Stimulated activated effector memory CD8-positive, alpha-beta T cell treated with anti-CD3 and anti-CD28 coated beads, Interleukin-12 subunit alpha, Interleukin-12 subunit beta, amount 100 ng/mL, for 72 hours (primary cell): ENCODE measurements around the gene VRK3.
"Not testable (repeated sequence)": the region's sequence is repeated elsewhere in the genome, so short reads cannot be mapped to it uniquely, and the experiment has no call there.

Source experiments
- ATAC-seq: fragments of 150-1000 bp; cut with Tn5 transposase; 2 replicates; pipeline ENCODE4 v1.10.0; 2021
- DNase-seq, 2 donors: peaks; one replicate each; pipeline ENCODE4 v3.0.0; 2021 to 2022; ENCODE audit warnings: low spot score in 2 of 2
- H3K27ac Mint-ChIP-seq: one replicate; pipeline ENCODE4 v1.8.0; 2022; ENCODE audit warnings: mild to moderate bottlenecking, mixed read lengths
- H3K36me3 Mint-ChIP-seq: one replicate; pipeline ENCODE4 v1.8.0; 2022; ENCODE audit warnings: mild to moderate bottlenecking, mixed read lengths
- H3K4me1 Mint-ChIP-seq: one replicate; pipeline ENCODE4 v1.8.0; 2022; ENCODE audit warnings: mixed read lengths
- H3K4me3 Mint-ChIP-seq: one replicate; pipeline ENCODE4 v1.8.0; 2022; ENCODE audit warnings: mild to moderate bottlenecking, mixed read lengths
- H3K9me3 Mint-ChIP-seq: one replicate; pipeline ENCODE4 v1.8.0; 2022; ENCODE audit warnings: mixed read lengths

VRK3 gene

GRCh38 chr19:49944567-49944966 lies 80.6 kb downstream of the VRK3 start:
- not testable (repeated sequence) for DNase-seq

DNA sequence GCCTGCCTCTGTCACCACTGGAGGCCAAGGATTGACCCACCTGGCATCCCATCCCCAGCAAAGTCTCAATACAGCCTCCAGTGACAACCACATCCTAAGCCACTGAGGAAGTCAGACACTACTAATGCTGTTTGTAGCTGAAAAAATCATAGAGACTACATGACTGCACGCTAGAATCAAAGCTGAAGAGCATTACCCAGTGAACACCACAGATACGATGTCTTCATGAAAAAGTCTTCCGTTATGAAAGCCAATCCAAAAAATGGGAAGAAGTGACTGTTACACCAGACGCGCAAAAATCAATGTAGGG lies 84.7 kb downstream of the VRK3 start:
- Mint-ChIP-seq H3K9me3 (no peaks in the 10 kb centered on the region), H3K27ac (no peak overlapping the region), H3K36me3 (no peaks in the 10 kb centered on the region), H3K4me1 (peaks cover 28% of the 10 kb centered on the region), H3K4me3 (no peak overlapping the region)
- ATAC-seq (no peak), DNase-seq (no peak)

More at GRCh38 chr19:49944567-49944966, 80.6 kb downstream of the VRK3 start:
- H3K4me3 Mint-ChIP-seq, H3K27ac Mint-ChIP-seq, H3K9me3 Mint-ChIP-seq, H3K36me3 Mint-ChIP-seq: not testable (repeated sequence)
- ATAC-seq, result peak; percentile 86
- peaks cover 22% of the 10 kb centered on the region for H3K4me1 Mint-ChIP-seq

DNA sequence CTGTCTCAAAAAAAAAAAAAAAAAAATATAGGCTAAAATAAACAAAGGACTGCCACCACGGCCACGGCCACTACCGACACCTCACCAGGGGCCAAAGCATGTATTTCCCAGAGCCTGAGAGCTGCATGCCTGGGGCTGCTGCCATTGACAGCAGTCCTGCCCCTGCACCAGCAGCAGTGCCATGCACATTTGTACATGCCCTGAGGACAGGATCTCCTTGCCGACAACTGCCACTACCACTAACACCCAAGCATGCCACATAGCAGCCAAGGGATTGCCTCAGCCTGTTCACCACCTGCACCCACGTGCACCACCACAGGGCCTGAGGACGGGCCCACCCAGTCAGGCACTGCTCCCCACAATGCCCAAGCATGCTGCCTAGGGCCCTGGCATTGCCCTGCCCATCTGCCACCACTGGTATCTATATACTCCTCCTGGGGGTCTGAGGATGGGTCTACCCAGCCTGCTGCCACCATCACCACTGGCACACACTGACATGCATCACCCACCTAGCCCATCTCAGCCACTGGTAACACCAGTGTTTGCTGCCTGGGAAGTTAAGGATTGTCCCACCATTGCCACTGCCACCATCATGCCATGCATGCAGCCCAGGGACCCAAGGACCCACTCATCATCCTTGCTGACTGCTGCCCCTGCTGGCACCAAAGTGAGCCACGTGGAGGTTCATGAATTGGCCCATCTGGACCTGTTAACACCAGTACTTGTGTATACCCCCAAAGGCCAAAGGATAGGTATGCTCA lies 85.3 kb downstream of the VRK3 start:
- H3K9me3 Mint-ChIP-seq, result no peaks in the 10 kb centered on the region
- ATAC-seq (no peak), DNase-seq (no peak)
- H3K36me3 Mint-ChIP-seq, result peaks cover under 1% of the 10 kb centered on the region
- no peak overlapping the region for H3K27ac Mint-ChIP-seq
- H3K4me3 Mint-ChIP-seq, result no peak overlapping the region
- peaks cover 27% of the 10 kb centered on the region for H3K4me1 Mint-ChIP-seq

DNA sequence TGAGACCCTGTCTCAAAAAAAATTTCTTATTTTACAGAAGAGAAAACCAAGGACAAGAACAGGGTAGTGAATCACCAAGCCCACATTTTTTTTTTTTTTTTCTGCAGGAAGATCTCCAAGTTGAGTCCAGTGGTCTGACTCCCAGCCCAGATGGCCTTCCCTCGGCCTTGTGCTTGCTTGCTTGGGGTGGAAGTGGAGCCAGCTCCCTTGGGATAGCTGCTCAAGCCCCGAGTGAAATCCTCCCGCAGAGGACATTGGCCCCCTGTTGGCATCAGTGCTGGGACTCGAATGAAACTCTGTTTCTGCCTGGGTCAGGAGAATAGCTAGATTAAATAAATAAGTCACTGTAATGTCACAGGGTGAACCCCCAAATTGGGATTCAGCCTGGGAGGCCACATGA lies 86.5 kb downstream of the VRK3 start:
- Mint-ChIP-seq H3K9me3 (no peaks in the 10 kb centered on the region), H3K4me1 (peaks cover 20% of the 10 kb centered on the region), H3K4me3 (no peak overlapping the region), H3K27ac (no peak overlapping the region), H3K36me3 (peaks cover 13% of the 10 kb centered on the region)
- no peak for ATAC-seq
- no peak for DNase-seq

- DNase-seq (peak; percentile 88 to 92), ATAC-seq (peak; percentile 85)
- H3K4me1 Mint-ChIP-seq, result peaks cover 21% of the 10 kb centered on the region
- no peak overlapping the region for H3K27ac Mint-ChIP-seq
- peaks cover 20% of the 10 kb centered on the region for H3K36me3 Mint-ChIP-seq
- peak overlapping the region; percentile 42 for H3K4me3 Mint-ChIP-seq
- H3K9me3 Mint-ChIP-seq, result no peaks in the 10 kb centered on the region
Measured at GRCh38 chr19:49937750-49938381, 87.3 kb downstream of the VRK3 start.

DNA sequence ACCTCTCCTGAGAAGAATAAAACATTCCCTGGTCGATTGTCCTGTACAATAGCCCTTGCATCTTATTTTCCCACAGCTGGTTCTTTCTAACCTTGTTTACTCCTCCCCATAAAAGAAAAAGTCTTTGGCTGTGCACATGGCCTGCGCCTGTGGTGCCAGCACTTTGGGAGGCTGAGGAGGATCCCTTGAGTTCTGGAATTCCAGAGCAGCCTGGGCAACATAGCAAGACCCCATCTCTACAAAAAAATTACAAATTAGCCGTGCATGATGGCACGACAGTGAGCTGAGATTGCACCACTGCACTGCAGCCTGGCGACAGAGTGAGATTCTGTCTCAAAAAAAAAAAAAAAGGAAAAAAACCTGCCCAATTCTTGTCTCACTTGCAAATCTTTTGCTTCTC lies 88.6 kb downstream of the VRK3 start:
- Mint-ChIP-seq H3K36me3 (peaks cover 33% of the 10 kb centered on the region), H3K4me1 (peaks cover 34% of the 10 kb centered on the region)
- no peak for DNase-seq

DNA sequence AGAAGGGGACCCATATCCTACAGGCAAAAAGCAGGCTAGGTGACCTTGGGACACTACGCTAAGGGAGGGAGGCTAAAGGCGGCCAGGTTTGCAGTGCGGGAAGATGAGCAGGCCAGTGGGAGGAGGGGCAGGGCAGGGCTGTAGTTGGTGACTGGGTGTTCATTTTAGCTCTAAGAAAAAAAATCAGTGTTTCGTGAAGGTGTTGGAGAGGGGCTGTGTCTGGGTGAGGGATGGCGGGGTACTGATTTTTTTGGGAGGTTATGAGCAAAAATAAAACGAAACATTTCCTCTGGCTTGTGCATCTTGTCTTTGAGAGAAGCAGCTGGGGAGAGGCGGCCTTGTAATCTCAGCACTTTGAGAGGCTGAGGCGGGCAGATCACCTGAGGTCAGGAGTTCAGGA lies 91.5 kb downstream of the VRK3 start:
- Mint-ChIP-seq H3K27ac (no peak overlapping the region), H3K36me3 (peaks cover 62% of the 10 kb centered on the region), H3K4me1 (peaks cover 55% of the 10 kb centered on the region), H3K9me3 (no peaks in the 10 kb centered on the region), H3K4me3 (peak overlapping the region; percentile 93)
- ATAC-seq (no peak), DNase-seq (no peak)

More for the DNA sequence above, 88.6 kb downstream of the VRK3 start:
- no peaks in the 10 kb centered on the region for H3K9me3 Mint-ChIP-seq
- no peak for ATAC-seq
- H3K4me3 Mint-ChIP-seq, result no peak overlapping the region
- H3K27ac Mint-ChIP-seq, result peak overlapping the region; percentile 12

DNA sequence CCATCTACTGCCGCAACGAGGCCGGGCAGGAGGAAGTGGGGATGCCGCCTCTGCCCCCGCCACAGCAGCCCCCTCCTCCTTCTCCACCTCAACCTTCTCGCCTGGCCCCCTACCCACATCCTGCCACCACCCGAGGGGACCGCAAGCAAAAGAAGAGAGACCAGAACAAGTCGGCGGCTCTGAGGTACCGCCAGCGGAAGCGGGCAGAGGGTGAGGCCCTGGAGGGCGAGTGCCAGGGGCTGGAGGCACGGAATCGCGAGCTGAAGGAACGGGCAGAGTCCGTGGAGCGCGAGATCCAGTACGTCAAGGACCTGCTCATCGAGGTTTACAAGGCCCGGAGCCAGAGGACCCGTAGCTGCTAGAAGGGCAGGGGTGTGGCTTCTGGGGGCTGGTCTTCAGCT lies 92.4 kb downstream of the VRK3 start:
- DNase-seq (no peak), ATAC-seq (no peak)
- peak overlapping the region; percentile 97 for H3K27ac Mint-ChIP-seq
- H3K4me3 Mint-ChIP-seq, result peak overlapping the region; percentile 93
- peaks cover 71% of the 10 kb centered on the region for H3K36me3 Mint-ChIP-seq
- no peaks in the 10 kb centered on the region for H3K9me3 Mint-ChIP-seq
- peaks cover 63% of the 10 kb centered on the region for H3K4me1 Mint-ChIP-seq

DNA sequence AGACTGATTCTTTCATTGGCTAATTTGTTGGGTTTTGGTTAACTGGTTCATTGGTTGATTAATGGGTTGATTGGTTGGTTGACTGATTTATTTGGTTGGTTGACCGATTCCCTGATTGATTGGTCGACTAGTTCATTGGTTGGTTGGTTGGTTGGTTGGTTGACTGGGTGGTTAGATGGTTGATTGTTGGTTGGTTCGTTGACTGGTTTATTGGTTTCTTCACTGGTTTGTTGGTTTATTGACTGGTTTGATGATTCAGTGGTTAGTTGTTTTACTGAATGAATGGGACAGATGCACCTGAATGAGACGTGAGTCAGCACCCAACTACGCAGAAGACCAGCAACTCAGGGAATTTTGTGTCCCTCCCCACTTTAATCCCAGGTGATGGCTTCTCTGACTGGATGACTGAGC lies 93.1 kb downstream of the VRK3 start:
- H3K4me3 Mint-ChIP-seq, result peak overlapping the region; percentile 93
- DNase-seq, result no peak
- no peak for ATAC-seq
- H3K4me1 Mint-ChIP-seq, result peaks cover 70% of the 10 kb centered on the region
- no peaks in the 10 kb centered on the region for H3K9me3 Mint-ChIP-seq
- H3K36me3 Mint-ChIP-seq, result peaks cover 78% of the 10 kb centered on the region
- peak overlapping the region; percentile 97 for H3K27ac Mint-ChIP-seq

GRCh38 chr19:49931293-49932040 lies 93.7 kb downstream of the VRK3 start:
- peaks cover 84% of the 10 kb centered on the region for H3K36me3 Mint-ChIP-seq
- H3K27ac Mint-ChIP-seq, result peak overlapping the region; percentile 97
- peaks cover 74% of the 10 kb centered on the region for H3K4me1 Mint-ChIP-seq

DNA sequence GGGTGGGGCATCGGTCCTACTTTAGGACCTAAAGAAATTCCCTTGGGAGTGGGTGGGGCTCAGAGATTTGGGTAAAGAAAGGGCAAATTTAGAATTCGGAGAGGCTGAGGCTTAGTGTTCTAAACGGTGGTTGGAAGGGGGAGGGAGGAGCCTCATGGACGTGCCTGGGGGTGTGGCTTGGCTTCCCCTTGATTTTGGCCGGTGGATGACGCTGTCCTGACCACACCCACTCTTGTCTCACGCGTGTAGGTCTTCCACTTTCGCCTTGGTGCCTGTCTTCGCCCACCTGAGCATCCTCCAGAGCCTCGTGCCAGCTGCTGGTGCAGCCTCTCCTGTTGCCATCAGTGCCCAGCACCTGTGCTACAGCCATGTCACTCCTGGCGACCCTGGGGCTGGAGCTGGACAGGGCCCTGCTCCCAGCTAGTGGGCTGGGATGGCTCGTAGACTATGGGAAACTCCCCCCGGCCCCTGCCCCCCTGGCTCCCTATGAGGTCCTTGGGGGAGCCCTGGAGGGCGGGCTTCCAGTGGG lies 94.6 kb downstream of the VRK3 start:
- peaks cover 93% of the 10 kb centered on the region for H3K36me3 Mint-ChIP-seq
- peak overlapping the region; percentile 93 for H3K4me3 Mint-ChIP-seq
- H3K27ac Mint-ChIP-seq, result peak overlapping the region; percentile 97
- DNase-seq (no peak), ATAC-seq (no peak)
- H3K4me1 Mint-ChIP-seq, result peaks cover 74% of the 10 kb centered on the region
- H3K9me3 Mint-ChIP-seq, result no peaks in the 10 kb centered on the region

More at GRCh38 chr19:49931293-49932040, 93.7 kb downstream of the VRK3 start:
- Mint-ChIP-seq H3K4me3 (peak overlapping the region; percentile 93), H3K9me3 (no peaks in the 10 kb centered on the region)
- DNase-seq (no peak), ATAC-seq (no peak)

GRCh38 chr19:49929611-49930482 lies 95.3 kb downstream of the VRK3 start:
- peaks cover 78% of the 10 kb centered on the region for H3K4me1 Mint-ChIP-seq

GRCh38 chr19:49929121-49929610 lies 96.0 kb downstream of the VRK3 start, which contains the start of the genes ATF5 and NUP62:
TSS of gene ATF5 (plus strand) at chr19:49929205. CDS start at chr19:49930851, 1,646 bp downstream.
TSS of gene NUP62 (minus strand) at chr19:49929504. CDS start at chr19:49909807, 19,697 bp downstream.
- Mint-ChIP-seq H3K9me3 (no peaks in the 10 kb centered on the region), H3K27ac (peak within 1 kb of the TSS; percentile 97), H3K4me1 (peaks cover 84% of the 10 kb centered on the region), H3K36me3 (peaks cover 99% of the 10 kb centered on the region), H3K4me3 (peak within 1 kb of the TSS; percentile 93)
- peak; percentile 61 for ATAC-seq
- peak in 1 of 2 donors; percentile 96 for DNase-seq

More at GRCh38 chr19:49929611-49930482, 95.3 kb downstream of the VRK3 start:
- H3K9me3 Mint-ChIP-seq, result no peaks in the 10 kb centered on the region
- peaks cover 99% of the 10 kb centered on the region for H3K36me3 Mint-ChIP-seq
- DNase-seq, result peak; percentile 72 to 98
- peak overlapping the region; percentile 97 for H3K27ac Mint-ChIP-seq
- peak overlapping the region; percentile 93 for H3K4me3 Mint-ChIP-seq
- ATAC-seq, result peak; percentile 88

DNA sequence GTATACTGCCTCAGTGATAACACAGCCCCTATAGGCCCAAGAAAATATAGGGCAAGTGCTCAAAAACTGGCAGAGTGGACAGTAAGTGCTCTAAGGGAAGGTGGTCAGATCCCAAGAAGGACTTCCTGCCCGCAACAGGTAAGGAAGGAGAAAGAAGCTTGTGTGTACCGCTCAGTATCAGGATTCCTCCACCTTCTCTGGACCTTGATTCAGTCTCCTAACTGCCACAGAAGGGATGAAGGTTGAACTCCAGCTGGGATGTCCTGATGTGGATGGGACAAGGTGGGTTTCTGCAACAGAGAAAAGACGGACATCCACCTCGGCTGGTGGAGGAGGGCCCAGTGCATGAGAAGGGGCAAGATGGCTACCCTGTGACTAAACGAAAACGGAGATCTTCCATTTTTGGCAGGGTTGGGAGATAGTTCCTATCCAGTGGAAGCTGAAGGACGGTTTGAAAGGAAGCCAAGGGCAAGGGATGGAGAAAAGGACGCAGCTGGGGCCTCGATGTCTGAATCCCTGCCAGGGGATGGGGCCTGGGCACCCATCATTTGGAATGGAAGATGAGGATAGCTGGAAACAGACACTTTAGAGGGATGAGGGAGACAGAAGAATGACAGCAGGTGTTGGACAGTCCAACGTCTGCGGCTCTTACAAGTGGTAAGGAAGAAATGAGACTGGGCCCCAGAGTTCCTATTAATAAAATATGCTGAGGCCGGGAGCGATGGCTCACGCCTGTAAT lies 97.5 kb downstream of the VRK3 start:
- Mint-ChIP-seq H3K36me3 (peaks cover 100% of the 10 kb centered on the region), H3K27ac (peak overlapping the region; percentile 97), H3K9me3 (no peaks in the 10 kb centered on the region), H3K4me3 (peak overlapping the region; percentile 93), H3K4me1 (peaks cover 86% of the 10 kb centered on the region)
- no peak for DNase-seq
- ATAC-seq, result no peak
